Breast epithelium (tissue), 4 donors: ENCODE measurements around the gene NUDT14. TPM values are rescaled to one million over a fixed set of nuclear protein-coding genes. Genes with fewer than 3 reads are reported as not detected.

ENCODE experiments used
- DNase-seq, 2 donors: peaks; one replicate each; pipeline ENCODE4 v3.0.0-alpha.2; 2019; ENCODE audit warnings: low spot score in 2 of 2
- H3K27ac ChIP-seq, 2 donors: fragments of 200-600 bp; sonication (generic) in 1 of 2; one replicate each; pipeline ENCODE4 v1.5.1; 2016 to 2019; ENCODE audit warnings: mild to moderate bottlenecking in 1 of 2
- H3K27me3 ChIP-seq, 2 donors: fragments of 200-600 bp; sonication (generic) in 1 of 2; one replicate each; pipeline versions ENCODE4 v1.5.1 to v1.6.0; 2017 to 2019; ENCODE audit warnings: control low read depth in 1 of 2, mild to moderate bottlenecking in 1 of 2
- H3K36me3 ChIP-seq: fragments of 200-600 bp; one replicate; pipeline ENCODE4 v1.5.1; 2019
- H3K4me1 ChIP-seq, 2 donors: fragments of 200-600 bp; sonication (generic); one replicate each; pipeline ENCODE4 v1.5.1; 2016 to 2019; ENCODE audit warnings: control low read depth in 1 of 2
- H3K4me3 ChIP-seq, 3 donors: fragments of 200-600 bp; sonication (generic); 1 replicate in 2 of 3; 2 replicates in 1 of 3; pipeline ENCODE4 v1.5.1; 2016 to 2019; ENCODE audit warnings: mild to moderate bottlenecking in 3 of 3, moderate library complexity in 2 of 3
- H3K9me3 ChIP-seq, 2 donors: fragments of 200-600 bp; sonication (generic) in 1 of 2; one replicate each; pipeline ENCODE4 v1.5.1; 2016 to 2019; ENCODE audit warnings: control low read depth in 1 of 2
- POLR2A ChIP-seq: fragments of 450-650 bp; IDR thresholded peaks from one replicate; pipeline ENCODE4 v1.6.1; 2016; ENCODE audit warnings: antibody characterized with exemption, mild to moderate bottlenecking, moderate library complexity
- POLR2AphosphoS5 ChIP-seq, 3 donors: sonication (generic); formaldehyde crosslinking; IDR thresholded peaks; one replicate each; pipeline ENCODE4 v1.6.1; 2017; ENCODE audit warnings: antibody characterized with exemption in 3 of 3
- intact Hi-C: fragments of 100-400 bp; cut with DNase I; formaldehyde crosslinking; loops from one replicate; pipeline ENCODE4 v1.15.1; 2023; ENCODE audit warnings: low total_unique reads
- total RNA-seq, 3 donors: library from RNA; depleted of rRNA; stranded (reverse); fragments of >200 nt; gene quantifications; one replicate each; pipeline ENCODE4 v1.1.0, GENCODE V29; 2016
- TF ChIP-seq, protein P1 (sequence below), 3 donors: fragments of 450-650 bp; IDR thresholded peaks; one replicate each; pipeline ENCODE4 v1.5.1; 2016 to 2017; ENCODE audit warnings: antibody characterized with exemption in 3 of 3, mild to moderate bottlenecking in 3 of 3, moderate library complexity in 3 of 3

The NUDT14 gene
- total RNA-seq, 3 donors from 2014 or later, result 13.6 to 14.9 (median 14.1) TPM

DNA sequence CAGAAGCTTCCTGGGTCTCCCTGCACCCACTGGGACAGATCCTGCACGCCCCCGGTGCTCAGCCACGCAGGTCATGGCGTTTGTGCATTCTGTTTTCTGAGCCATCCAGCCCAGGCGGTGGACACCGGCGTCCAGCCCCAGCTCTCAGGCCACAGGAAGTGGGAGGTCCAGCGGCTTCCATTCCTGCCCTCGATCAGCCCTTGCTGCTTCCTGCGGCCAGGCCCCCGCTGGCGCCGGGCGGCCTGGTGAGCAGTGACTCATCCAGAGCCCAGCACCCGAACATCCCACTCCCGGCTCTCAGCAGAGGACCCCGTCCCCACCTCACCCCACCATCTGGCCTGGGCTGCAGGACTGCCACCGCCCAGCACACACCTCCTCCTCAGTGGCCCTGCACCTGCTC, 18.0 kb upstream of the NUDT14 start:
- H3K27ac ChIP-seq, result peak overlapping the region in 1 of 2 donors; percentile 63
- no peaks in the 10 kb centered on the region for H3K9me3 ChIP-seq
- TF ChIP-seq, protein P1, sequence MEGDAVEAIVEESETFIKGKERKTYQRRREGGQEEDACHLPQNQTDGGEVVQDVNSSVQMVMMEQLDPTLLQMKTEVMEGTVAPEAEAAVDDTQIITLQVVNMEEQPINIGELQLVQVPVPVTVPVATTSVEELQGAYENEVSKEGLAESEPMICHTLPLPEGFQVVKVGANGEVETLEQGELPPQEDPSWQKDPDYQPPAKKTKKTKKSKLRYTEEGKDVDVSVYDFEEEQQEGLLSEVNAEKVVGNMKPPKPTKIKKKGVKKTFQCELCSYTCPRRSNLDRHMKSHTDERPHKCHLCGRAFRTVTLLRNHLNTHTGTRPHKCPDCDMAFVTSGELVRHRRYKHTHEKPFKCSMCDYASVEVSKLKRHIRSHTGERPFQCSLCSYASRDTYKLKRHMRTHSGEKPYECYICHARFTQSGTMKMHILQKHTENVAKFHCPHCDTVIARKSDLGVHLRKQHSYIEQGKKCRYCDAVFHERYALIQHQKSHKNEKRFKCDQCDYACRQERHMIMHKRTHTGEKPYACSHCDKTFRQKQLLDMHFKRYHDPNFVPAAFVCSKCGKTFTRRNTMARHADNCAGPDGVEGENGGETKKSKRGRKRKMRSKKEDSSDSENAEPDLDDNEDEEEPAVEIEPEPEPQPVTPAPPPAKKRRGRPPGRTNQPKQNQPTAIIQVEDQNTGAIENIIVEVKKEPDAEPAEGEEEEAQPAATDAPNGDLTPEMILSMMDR (IDR thresholded peaks at IDR 0.05), result no peak
- TF ChIP-seq POLR2AphosphoS5 (IDR thresholded peaks at IDR 0.05) (no peak), POLR2A (no peak)
- no peak for DNase-seq
- intact Hi-C loops, result no loop called here
- no peaks in the 10 kb centered on the region for H3K36me3 ChIP-seq
- H3K4me3 ChIP-seq, result no peak overlapping the region
- peaks cover 6 to 19% of the 10 kb centered on the region in 2 donors for H3K4me1 ChIP-seq
- H3K27me3 ChIP-seq, result peaks cover 9 to 58% of the 10 kb centered on the region in 2 donors

DNA sequence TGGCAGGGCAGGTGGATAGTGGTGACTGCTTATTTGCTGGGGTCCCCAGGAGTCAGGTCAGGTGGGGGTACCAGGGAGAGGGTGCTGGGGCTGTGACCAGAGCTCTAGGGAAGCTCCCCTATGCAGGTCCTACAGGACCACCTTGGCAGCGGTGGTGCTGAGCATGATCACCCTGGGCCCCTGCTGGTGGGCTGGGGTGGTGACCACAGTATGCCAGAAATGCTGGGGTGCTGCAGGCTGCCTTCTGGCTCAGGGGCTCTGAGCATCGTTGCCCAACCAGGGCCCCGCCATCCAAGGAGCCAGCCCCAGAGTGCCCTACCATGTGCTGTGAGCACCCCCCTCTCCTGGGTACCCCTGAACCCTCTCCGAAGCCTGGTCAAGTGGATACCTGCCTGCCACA, 17.5 kb upstream of the NUDT14 start:
- Histone ChIP-seq H3K4me1 (peaks cover 6 to 22% of the 10 kb centered on the region in 2 donors), H3K9me3 (no peaks in the 10 kb centered on the region), H3K36me3 (no peaks in the 10 kb centered on the region), H3K27ac (peak overlapping the region in 1 of 2 donors; percentile 63), H3K4me3 (no peak overlapping the region), H3K27me3 (peaks cover 9 to 58% of the 10 kb centered on the region in 2 donors)
- no peak for DNase-seq
- intact Hi-C loops, result no loop called here
- TF ChIP-seq POLR2A, result no peak
- TF ChIP-seq, protein P1 (IDR thresholded peaks at IDR 0.05), result no peak
- no peak for TF ChIP-seq POLR2AphosphoS5 (IDR thresholded peaks at IDR 0.05)

DNA sequence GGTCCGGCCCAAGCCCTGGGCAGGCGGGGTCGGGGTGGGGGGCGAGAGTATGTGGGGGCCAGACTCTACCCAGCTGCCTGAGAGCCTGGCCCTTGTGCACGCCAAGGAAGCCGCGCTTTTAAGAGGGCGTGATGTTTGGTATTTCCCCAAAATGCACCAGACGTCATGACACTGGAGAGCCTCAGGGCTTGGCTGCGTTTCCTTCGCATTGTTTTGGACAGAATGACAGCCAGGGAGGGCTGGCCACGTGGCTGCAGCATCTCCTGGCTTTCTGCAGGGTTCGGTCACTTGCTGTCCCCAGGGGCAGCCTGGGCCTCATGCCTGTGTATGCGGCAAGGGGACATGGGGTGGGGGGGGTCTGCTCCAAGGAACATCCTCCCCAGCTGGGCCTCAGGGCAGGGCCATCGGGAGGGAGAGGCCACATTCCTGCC, 16.1 kb upstream of the NUDT14 start:
- H3K27me3 ChIP-seq, result peaks cover 9 to 55% of the 10 kb centered on the region in 2 donors
- intact Hi-C loops, result no loop called here
- no peak for DNase-seq

DNA sequence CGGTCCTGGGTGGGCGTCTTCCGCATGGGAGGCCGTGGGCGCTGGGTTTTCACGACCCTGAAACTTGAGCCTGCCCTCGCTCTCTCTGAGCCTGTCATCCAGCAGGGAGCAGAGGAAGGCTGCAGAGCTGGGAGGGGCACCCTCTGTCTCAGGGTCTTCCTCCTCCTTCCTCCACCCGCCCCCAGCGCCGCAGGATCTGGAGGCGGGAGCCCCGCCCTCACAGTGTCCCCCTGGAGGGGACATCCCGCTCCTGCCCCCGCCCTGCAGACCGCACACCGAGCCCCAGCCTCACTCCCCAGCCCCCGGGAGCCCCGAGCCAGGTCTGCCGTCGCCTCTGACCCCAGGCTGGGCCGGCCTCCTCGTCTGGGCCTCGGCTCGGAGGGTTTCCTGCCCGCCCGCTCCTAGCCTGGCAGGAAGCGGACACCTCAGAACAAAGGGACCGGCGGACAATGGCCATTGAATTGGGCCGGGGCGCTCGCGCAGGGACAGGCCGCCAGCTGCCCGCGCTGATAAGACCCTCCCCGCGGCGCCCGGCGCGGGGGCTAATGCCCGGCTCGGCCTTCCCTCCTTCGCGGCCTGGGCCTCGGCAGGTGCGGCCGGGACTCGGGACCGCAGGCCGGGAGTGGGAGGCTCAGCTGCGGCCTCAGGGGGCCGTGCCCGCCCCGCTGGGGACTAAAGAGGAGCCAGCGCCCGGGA, 15.3 kb upstream of the NUDT14 start:
- intact Hi-C loops, result no loop called here

More for the DNA sequence above, 16.1 kb upstream of the NUDT14 start:
- H3K4me3 ChIP-seq, result peak overlapping the region in 1 of 3 donors; percentile 63
- H3K36me3 ChIP-seq, result no peaks in the 10 kb centered on the region
- H3K9me3 ChIP-seq, result no peaks in the 10 kb centered on the region
- TF ChIP-seq POLR2A, result no peak
- TF ChIP-seq POLR2AphosphoS5 (IDR thresholded peaks at IDR 0.05), result no peak
- TF ChIP-seq, protein P1 (IDR thresholded peaks at IDR 0.05), result no peak
- H3K4me1 ChIP-seq, result peaks cover 6 to 22% of the 10 kb centered on the region in 2 donors
- peak overlapping the region in 1 of 2 donors; percentile 63 for H3K27ac ChIP-seq

More for the DNA sequence above, 15.3 kb upstream of the NUDT14 start:
- DNase-seq, result no peak
- Histone ChIP-seq H3K4me3 (peak overlapping the region in 2 of 3 donors; percentile 37 to 63), H3K4me1 (peaks cover 6 to 22% of the 10 kb centered on the region in 2 donors), H3K36me3 (no peaks in the 10 kb centered on the region), H3K9me3 (no peaks in the 10 kb centered on the region), H3K27me3 (peaks cover 9 to 54% of the 10 kb centered on the region in 2 donors), H3K27ac (peak overlapping the region in 1 of 2 donors; percentile 63)
- TF ChIP-seq, protein P1 (IDR thresholded peaks at IDR 0.05), result no peak
- TF ChIP-seq POLR2AphosphoS5 (IDR thresholded peaks at IDR 0.05) (no peak), POLR2A (no peak)
